ENCODE data around the gene EEF1E1. TPM values are rescaled to one million over a fixed set of nuclear protein-coding genes. Genes with fewer than 3 reads are reported as not detected.

EEF1E1 gene
- total RNA-seq, 6 experiments from 2014 or later = 4.6 to 33.9 (median 10.1) TPM

GRCh38 chr6:8073758-8074157 lies 28.6 kb downstream of the EEF1E1 start:
- Histone ChIP-seq H3K27ac (no peak overlapping the region), H3K36me3 (peaks cover 0 to 2% (median 0%) of the 10 kb centered on the region in 4 donors), H3K27me3 (no peaks in the 10 kb centered on the region), H3K9me3 (no peaks in the 10 kb centered on the region), H3K4me3 (no peak overlapping the region), H3K4me1 (peaks cover 0 to 12% (median under 1%) of the 10 kb centered on the region in 4 donors)
- peak; percentile 54 to 94 (median 78) for ATAC-seq
- 47% methylated on average over 3 of the region's 3 CpGs for WGBS (ENCODE audit: insufficient coverage, low coverage, low lambda C conversion rate, missing lambda C conversion rate)
- intact Hi-C loops (cut with DNase I) = no loop called here
- no peak for TF ChIP-seq CTCF (IDR thresholded peaks at IDR 0.05)
- no peak for TF ChIP-seq POLR2A (IDR thresholded peaks at IDR 0.05)
- peak in 1 of 3 donors; percentile 44 for DNase-seq

GRCh38 chr6:8070718-8071117 lies 31.6 kb downstream of the EEF1E1 start:
- intact Hi-C loops (cut with DNase I) = no loop called here
- H3K4me1 ChIP-seq = peaks cover 0 to 12% (median 0%) of the 10 kb centered on the region in 4 donors
- no peaks in the 10 kb centered on the region for H3K27me3 ChIP-seq
- no peaks in the 10 kb centered on the region for H3K9me3 ChIP-seq
- DNase-seq = no peak
- no peak overlapping the region for H3K27ac ChIP-seq
- no peak for ATAC-seq
- no peak overlapping the region for H3K4me3 ChIP-seq
- WGBS (ENCODE audit: insufficient coverage, low coverage, low lambda C conversion rate, missing lambda C conversion rate) = 90% methylated on average over 5 of the region's 8 CpGs
- TF ChIP-seq POLR2A (IDR thresholded peaks at IDR 0.05) = no peak
- TF ChIP-seq CTCF (IDR thresholded peaks at IDR 0.05) = no peak
- no peaks in the 10 kb centered on the region for H3K36me3 ChIP-seq

GRCh38 chr6:8069631-8070284 lies 32.6 kb downstream of the EEF1E1 start:
- DNase-seq (no peak), ATAC-seq (no peak)
- H3K4me3 ChIP-seq = no peak overlapping the region
- intact Hi-C loops (cut with DNase I) = no loop called here
- TF ChIP-seq CTCF (IDR thresholded peaks at IDR 0.05) (no peak), POLR2A (IDR thresholded peaks at IDR 0.05) (no peak)
- WGBS (ENCODE audit: insufficient coverage, low coverage, low lambda C conversion rate, missing lambda C conversion rate) = 82% methylated on average over 3 of the region's 3 CpGs
- H3K27ac ChIP-seq = no peak overlapping the region
- no peaks in the 10 kb centered on the region for H3K36me3 ChIP-seq
- H3K4me1 ChIP-seq = peaks cover 0 to 17% (median 4%) of the 10 kb centered on the region in 4 donors
- H3K27me3 ChIP-seq = no peaks in the 10 kb centered on the region
- no peaks in the 10 kb centered on the region for H3K9me3 ChIP-seq

- Histone ChIP-seq H3K27me3 (no peaks in the 10 kb centered on the region), H3K9me3 (no peaks in the 10 kb centered on the region), H3K27ac (no peak overlapping the region), H3K4me1 (peaks cover 0 to 15% (median 5%) of the 10 kb centered on the region in 4 donors), H3K4me3 (no peak overlapping the region), H3K36me3 (no peaks in the 10 kb centered on the region)
- intact Hi-C loops (cut with DNase I) = no loop called here
- ATAC-seq = no peak
- whole genome bisulfite sequencing (ENCODE audit: insufficient coverage, low coverage, low lambda C conversion rate, missing lambda C conversion rate) = 60% methylated on average over 4 of the region's 4 CpGs
- no peak for TF ChIP-seq CTCF (IDR thresholded peaks at IDR 0.05)
- TF ChIP-seq POLR2A (IDR thresholded peaks at IDR 0.05) = no peak
- DNase-seq = no peak
Observed at GRCh38 chr6:8069151-8069550, 33.2 kb downstream of the EEF1E1 start.
